D341Med (cell line): ENCODE results near the gene KIR3DL2.
"Not testable (repeated sequence)": the region's sequence is repeated elsewhere in the genome, so short reads cannot be mapped to it uniquely, and the experiment has no call there.

ENCODE experiments used
- DNase-seq: peaks from one replicate; pipeline ENCODE4 v3.0.0; 2012; ENCODE audit warnings: low spot score

Gene KIR3DL2

DNA sequence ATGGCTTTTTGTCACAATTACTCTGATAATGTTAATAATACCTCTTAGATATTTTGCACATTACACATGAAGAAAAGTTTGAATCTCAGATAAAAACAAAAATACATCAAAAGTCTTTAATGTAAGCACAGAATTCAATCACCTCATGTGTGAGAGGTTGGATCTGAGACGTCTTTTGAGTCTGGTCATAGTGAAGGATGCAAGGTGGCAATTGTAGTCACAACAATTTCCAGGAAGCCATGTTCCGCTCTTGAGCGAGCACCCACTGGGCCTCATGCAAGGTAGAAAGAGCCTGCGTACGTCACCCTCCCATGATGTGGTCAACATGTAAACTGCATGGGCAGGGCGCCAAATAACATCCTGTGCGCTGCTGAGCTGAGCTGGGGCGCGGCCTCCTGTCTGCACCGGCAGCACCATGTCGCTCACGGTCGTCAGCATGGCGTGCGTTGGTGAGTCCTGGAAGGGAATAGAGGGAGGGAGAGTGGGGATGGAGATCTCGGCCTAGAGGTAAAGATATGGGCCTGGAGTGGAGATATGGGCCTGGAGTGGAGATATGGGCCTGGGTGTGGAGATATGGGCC is at the start of gene KIR3DL2:
TSS of gene KIR3DL2 (plus strand) at position 383 of the 580 bp plus-strand sequence. CDS start at position 416, 33 bp downstream.
- DNase-seq = not testable (repeated sequence)

DNA sequence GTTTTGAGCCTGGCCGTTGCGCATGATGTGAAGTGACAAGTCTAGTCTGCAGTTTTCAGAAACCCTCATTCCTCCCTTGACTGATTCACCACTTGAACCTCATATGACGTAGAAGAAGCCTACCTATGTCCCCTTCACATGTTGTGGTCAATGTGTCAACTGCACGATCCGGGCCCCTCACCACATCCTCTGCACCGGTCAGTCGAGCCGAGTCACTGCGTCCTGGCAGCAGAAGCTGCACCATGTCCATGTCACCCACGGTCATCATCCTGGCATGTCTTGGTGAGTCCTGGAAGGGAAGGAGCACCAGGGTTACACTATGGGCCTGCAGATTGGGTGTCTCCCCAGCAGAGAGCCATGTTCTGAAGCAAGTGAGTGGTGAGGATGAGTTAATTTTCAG is 46.8 kb upstream of the KIR3DL2 start, which contains the start of gene KIR2DL4:
TSS of gene KIR2DL4 (plus strand) at position 201 of the 400 bp plus-strand sequence. CDS start at position 243, 42 bp downstream.
- DNase-seq = no peak

DNA sequence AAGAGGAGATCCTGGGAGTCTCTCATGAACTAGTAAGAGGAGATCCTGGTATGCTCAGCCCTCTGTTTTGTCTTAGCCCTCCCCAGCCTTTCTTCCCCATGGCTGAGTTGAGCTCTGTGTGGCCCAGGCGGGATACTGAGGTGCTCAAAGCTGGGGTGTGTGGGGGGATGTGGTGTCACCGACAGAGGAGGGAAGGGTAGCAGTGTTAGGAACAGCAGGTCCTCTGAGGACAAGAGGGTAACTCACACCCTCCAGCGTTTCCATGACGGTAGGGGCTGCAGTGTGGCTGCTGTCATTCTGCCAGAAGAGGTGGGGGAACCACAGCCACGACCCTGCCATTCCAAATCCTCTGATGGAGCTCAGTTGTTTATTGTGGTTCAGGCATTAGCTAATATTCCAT is 46.1 kb upstream of the KIR3DL2 start:
- no peak for DNase-seq

DNA sequence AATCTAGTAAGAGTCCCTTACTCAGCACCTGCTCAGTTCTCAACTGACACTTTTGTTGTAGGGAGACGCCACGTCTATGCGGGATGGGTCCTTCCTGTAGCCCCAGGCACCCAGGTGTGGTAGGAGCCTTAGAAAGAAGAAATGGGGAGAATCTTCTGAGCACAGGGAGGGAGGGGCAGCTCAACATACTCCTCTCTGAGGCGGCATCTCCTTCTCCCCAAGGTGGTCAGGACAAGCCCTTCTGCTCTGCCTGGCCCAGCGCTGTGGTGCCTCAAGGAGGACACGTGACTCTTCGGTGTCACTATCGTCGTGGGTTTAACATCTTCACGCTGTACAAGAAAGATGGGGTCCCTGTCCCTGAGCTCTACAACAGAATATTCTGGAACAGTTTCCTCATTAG is 45.7 kb upstream of the KIR3DL2 start:
- no peak for DNase-seq

DNA sequence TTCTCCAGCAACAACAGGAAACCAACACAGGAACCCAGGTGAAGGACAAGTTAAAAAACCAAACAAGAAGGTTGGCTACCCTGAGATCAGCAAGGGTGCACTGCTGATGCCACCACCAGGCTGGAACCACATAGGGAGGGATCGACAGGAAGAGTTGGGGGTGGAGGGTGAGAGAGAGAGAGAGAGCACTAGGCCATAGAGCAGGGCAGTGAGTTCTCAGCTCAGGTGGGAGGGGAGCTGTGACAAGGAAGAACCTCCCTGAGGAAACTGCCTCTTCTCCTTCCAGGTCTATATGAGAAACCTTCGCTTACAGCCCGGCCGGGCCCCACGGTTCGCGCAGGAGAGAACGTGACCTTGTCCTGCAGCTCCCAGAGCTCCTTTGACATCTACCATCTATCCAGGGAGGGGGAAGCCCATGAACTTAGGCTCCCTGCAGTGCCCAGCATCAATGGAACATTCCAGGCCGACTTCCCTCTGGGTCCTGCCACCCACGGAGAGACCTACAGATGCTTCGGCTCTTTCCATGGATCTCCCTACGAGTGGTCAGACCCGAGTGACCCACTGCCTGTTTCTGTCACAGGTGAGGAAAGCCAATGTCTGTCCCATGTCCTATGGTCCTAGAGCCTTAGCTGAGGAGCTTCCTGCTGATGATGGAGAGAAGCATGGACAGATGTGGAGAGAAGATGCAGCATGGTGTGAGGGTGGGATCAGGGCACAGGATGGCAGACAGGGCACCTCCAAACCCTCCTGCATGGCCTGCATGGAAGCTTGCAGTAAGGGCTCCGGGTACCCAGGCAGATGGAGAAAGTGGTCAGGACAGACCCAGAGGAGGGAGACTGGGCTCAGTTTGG is 44.4 kb upstream of the KIR3DL2 start:
- no peak for DNase-seq

DNA sequence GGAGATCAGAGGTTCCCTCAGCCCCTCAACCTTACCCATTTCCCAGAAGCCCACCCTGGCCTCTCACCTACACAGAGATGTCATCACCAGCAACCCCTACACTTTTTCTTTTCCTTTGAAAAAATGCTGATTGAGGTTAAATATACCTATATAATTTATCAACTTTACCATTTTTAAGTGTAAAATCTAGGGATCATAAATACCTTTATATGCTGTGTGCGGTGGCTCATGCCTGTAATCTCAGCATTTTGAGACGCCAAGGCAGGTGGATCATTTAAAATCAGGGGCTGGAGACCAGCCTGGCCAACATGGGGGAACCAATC is 43.8 kb upstream of the KIR3DL2 start:
- DNase-seq = no peak

DNA sequence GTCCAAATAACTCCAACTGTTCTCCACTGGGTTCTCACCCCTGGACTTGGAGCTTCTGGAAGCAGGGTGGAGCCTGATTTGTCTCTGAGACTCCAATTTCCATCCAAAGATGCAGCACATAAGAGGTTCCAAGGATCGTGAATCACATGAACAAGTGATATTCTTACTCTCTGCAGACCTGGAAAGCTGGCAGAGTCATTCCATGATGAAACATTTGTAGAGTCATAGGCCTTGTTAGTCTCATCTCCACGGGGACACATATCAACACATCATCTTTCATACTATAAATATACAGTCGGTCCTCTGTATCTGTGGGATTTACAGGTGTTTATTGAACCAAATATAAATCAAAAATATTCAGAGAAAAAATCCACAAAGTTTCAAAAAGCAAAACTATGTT is 35.7 kb upstream of the KIR3DL2 start:
- DNase-seq = not testable (repeated sequence)

DNA sequence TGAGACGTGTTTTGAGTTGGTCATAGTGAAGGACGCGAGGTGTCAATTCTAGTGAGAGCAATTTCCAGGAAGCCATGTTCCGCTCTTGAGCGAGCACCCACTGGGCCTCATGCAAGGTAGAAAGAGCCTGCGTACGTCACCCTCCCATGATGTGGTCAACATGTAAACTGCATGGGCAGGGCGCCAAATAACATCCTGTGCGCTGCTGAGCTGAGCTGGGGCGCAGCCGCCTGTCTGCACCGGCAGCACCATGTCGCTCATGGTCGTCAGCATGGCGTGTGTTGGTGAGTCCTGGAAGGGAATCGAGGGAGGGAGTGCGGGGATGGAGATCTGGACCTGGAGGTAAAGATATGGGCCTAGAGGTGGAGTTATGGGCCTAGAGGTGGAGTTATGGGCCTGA is 34.0 kb upstream of the KIR3DL2 start, which contains the start of gene KIR3DL1:
TSS of gene KIR3DL1 (plus strand) at position 218 of the 400 bp plus-strand sequence.
- DNase-seq = not testable (repeated sequence)

DNA sequence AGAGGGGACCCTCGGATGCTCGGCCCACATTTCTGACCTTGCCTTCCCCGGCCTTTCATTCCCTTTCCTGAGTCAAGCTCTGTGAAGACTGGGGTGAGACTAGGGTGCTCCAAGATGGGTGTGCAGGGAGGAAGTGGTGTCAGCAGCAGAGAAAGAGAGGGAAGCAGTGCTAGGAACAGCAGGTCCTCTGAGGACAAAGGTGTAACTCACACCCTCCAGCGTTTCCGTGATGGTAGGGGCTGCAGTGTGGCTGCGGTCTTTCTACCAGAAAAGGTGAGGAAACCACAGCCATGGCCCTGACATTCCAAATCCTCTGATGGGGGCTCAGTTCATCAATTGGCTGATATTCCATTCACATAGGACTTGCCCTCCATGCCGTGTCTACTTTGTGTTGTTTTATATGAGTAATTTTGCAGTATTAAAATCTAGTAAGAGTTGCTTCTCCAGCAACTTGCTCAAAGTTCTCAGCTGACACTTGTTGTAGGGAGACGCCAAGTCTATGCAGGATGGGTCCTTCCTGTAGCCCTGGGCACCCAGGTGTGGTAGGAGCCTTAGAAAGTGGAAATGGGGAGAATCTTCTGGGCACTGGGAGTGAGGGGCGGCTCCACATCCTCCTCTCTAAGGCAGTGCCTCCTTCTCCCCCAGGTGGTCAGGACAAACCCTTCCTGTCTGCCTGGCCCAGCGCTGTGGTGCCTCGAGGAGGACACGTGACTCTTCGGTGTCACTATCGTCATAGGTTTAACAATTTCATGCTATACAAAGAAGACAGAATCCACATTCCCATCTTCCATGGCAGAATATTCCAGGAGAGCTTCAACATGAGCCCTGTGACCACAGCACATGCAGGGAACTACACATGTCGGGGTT is 32.3 kb upstream of the KIR3DL2 start:
- no peak for DNase-seq

DNA sequence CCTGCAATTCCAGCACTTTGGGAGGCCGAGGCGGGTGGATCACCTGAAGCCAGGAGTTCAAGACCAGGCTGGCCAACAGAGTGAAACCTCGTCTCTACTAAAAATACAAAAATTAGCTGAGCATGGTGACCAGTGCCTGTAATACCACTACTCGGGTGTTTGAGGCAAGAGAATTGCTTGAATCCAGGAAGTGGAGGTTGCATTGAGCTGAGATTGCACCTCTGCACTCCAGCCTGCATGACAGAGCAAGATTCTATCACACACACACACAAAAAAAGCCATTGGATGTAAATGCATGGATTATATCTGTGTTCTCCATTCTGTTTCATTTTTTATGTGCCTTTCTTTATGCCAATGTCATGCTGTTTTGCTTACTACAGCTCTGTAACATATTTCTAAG is 25.8 kb upstream of the KIR3DL2 start:
- not testable (repeated sequence) for DNase-seq

DNA sequence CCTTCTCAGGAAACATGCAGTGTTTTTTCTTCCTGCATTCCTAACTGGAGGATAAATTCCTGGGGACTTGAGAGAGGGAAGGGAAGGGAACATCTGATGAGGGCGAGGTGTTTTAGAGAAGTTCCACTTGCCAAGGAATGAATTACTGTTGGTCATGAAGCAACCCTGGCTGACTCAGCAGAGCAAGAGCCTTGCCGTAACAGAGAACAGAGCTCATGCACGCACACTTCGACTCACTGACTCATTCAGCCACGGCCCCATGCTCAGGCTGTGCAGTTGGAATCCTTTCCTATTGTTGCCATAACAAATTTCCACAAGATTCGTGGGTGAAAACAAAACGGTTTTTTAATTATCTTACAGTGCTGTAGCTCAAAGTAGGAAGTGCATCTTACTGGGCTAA is 24.9 kb upstream of the KIR3DL2 start:
- DNase-seq = not testable (repeated sequence)

DNA sequence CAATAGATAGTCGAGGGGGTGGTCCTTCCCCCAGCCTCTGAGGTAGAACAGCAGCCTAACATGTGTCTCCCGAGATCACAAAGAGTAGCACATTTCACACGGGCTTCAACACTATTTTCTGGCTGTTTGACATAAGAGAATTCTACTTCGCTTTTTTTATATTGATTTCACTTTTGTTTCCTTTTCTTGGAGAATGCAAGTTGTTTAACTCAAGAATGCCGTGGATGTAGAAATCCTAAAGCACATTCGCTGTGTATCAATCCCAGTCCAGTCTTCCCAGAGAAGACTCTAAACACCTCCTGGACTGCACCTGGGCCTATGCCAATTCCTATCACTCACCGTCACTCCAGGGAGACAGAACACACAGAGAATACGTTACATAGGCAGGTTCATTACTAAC is 22.2 kb upstream of the KIR3DL2 start:
- DNase-seq = not testable (repeated sequence)

DNA sequence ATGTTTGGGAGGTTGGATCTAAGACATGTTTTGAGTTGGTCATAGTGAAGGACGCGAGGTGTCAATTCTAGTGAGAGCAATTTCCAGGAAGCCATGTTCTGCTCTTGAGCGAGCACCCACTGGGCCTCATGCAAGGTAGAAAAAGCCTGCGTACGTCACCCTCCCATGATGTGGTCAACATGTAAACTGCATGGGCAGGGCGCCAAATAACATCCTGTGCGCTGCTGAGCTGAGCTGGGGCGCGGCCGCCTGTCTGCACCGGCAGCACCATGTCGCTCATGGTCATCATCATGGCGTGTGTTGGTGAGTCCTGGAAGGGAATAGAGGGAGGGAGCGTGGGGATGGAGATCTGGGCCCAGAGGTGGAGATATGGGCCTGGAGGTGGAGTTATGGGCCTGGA is 17.7 kb upstream of the KIR3DL2 start, which contains the start of gene KIR2DS4:
TSS of gene KIR2DS4 (plus strand) at position 181 of the 400 bp plus-strand sequence.
- DNase-seq = not testable (repeated sequence)

DNA sequence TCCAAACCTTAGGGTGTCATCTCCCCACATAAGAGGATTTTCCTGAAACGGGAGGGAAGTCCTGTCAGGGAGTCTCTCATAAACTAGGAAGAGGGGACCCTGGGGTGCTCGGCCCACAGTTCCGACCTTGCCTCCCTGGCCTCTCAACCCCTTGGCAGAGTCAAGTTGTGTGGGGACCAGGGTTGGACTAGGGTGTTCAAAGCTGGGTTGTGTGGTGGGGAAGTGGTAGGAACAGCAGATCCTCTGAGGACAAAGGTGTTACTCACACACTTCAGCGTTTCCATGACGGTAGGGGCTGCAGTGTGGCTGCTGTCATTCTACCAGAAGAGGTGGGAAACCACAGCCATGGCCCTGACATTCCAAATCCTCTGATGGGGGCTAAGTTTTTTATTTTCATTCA is 15.1 kb upstream of the KIR3DL2 start:
- not testable (repeated sequence) for DNase-seq

DNA sequence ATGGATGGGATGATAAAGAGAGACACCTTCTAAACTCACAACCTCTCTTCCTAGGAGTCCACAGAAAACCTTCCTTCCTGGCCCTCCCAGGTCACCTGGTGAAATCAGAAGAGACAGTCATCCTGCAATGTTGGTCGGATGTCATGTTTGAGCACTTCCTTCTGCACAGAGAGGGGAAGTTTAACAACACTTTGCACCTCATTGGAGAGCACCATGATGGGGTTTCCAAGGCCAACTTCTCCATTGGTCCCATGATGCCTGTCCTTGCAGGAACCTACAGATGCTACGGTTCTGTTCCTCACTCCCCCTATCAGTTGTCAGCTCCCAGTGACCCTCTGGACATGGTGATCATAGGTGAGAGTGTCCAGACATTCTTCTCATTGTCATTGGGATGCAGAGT is 12.7 kb upstream of the KIR3DL2 start:
- DNase-seq = not testable (repeated sequence)

DNA sequence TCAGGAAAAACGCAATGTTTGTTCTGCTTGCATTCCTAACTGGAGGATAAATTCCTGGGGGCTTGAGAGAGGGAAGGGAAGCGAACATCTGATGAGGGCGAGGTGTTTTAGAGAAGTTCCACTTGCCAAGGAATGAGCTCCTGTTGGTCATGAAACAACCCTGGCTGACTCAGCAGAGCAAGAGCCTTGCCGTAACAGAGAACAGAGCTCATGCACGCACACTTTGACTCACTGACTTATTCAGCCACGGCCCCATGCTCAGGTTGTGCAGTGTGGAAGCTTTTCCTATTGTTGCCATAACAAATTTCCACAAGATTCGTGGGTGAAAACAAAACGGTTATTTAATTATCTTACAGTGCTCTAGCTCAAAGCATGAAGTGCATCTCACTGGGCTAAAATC is 7.1 kb upstream of the KIR3DL2 start:
- not testable (repeated sequence) for DNase-seq

DNA sequence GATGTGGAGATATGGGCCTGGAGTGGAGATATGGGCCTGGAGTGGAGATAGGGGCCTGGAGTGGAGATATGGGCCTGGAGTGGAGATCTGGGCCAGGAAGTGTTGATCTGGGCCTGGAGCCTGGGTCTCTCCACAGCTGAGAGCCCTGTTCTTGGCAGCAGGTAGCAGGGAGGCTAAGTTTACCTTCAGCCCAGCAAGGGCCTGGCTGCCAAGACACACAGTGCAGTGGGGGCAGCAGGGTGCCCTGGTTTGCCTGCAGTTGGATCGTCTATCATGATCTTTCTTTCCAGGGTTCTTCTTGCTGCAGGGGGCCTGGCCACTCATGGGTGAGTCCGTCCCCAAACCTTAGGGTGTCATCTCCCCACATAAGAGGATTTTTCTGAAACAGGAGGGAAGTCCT is 687 bp downstream of the KIR3DL2 start:
- DNase-seq = no peak

DNA sequence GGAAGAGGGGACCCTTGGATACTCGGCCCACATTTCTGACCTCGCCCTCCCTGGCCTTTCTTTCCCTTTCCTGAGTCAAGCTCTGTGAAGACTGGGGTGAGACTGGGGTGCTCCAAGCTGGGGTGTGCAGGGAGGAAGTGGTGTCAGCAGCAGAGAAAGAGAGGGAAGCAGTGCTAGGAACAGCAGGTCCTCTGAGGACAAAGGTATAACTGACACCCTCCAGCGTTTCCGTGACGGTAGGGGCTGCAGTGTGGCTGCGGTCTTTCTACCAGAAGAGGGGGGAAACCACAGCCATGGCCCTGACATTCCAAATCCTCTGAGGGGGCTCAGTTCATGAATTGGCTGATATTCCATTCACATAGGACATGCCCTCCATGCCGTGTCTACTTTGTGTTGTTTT is 1.1 kb downstream of the KIR3DL2 start:
- no peak for DNase-seq

DNA sequence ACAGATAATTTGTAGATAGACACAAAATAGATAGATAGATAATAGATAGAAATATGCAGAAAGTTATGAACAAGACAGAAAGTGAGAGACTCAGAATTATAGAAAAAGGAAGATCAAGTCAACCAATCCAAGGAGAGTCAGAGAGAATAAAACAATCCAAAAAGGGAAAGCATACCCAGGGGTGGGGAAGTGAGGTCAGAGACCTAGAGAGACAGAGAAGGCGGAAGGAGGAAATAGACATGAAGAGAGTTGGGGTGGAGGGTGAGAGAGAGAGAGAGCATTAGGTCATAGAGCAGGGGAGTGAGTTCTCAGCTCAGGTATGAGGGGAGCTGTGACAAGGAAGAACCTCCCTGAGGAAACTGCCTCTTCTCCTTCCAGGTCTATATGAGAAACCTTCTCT is 5.0 kb downstream of the KIR3DL2 start:
- not testable (repeated sequence) for DNase-seq

DNA sequence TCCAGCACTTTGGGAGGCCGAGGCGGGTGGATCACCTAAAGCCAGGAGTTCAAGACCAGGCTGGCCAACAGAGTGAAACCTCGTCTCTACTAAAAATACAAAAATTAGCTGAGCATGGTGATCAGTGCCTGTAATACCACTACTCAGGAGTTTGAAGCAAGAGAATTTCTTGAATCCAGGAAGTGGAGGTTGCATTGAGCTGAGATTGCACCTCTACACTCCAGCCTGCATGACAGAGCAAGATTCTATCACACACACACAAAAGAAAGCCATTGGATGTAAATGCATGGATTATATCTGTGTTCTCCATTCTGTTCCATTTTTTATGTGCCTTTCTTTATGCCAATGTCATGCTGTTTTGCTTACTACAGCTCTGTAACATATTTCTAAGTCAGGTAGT is 8.2 kb downstream of the KIR3DL2 start:
- DNase-seq = not testable (repeated sequence)

DNA sequence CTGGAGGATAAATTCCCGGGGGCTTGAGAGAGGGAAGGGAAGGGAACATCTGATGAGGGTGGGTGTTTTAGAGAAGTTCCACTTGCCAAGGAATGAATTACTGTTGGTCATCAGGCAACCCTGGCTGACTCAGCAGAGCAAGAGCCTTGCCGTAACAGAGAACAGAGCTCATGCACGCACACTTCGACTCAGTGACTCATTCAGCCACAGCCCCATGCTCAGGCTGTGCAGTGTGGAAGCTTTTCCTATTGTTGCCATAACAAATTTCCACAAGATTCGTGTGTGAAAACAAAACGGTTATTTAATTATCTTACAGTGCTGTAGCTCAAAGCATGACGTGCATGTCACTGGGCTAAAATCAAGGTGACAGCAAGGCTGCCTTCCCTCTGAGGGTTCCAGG is 9.2 kb downstream of the KIR3DL2 start:
- DNase-seq = not testable (repeated sequence)

DNA sequence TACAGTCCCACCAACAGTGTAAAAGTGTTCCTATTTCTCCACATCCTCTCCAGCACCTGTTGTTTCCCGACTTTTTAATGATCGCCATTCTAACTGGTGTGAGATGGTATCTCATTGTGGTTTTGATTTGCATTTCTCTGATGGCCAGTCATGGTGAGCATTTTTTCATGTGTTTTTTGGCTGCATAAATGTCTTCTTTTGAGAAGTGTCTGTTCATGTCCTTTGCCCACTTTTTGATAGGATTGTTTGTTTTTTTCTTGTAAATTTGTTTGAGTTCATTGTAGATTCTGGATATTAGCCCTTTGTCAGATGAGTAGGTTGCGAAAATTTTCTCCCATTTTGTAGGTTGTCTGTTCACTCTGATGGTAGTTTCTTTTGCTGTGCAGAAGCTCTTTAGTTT is 13.2 kb downstream of the KIR3DL2 start:
- DNase-seq = not testable (repeated sequence)
